C4-2B (cell line): ENCODE results near the gene TNFSF8.

Experiments used
- H3K27ac ChIP-seq: fragments of 450-650 bp; 2 replicates; pipeline ENCODE4 v1.5.1; 2017
- ZFX ChIP-seq: fragments of 450-650 bp; IDR thresholded peaks from 2 replicates; pipeline ENCODE4 v1.6.1; 2017
- TF ChIP-seq, protein P1 (sequence below): fragments of 450-650 bp; conservative IDR thresholded peaks from 2 replicates; pipeline ENCODE4 v1.5.1; 2017; ENCODE audit warnings: mild to moderate bottlenecking

Gene TNFSF8

DNA sequence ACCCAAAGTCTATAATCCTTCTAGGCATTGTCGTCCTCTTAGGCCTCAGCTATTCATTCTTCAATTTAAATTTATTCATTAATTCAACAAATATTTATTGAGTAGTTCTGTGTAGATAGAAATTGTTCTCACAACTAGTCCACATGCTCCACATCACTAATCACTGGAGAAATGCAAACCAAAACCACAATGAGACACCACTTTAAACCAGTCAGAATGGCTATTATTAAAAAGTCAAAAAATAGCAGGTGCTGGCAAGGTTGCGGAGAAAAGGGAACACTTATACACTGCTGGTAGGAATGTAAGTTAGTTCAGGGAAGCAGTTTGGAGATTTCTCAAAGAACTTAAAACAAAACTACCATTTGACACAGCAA, 73.5 kb downstream of the TNFSF8 start:
- no peak overlapping the region for H3K27ac ChIP-seq
- TF ChIP-seq ZFX = no peak
- TF ChIP-seq, protein P1, sequence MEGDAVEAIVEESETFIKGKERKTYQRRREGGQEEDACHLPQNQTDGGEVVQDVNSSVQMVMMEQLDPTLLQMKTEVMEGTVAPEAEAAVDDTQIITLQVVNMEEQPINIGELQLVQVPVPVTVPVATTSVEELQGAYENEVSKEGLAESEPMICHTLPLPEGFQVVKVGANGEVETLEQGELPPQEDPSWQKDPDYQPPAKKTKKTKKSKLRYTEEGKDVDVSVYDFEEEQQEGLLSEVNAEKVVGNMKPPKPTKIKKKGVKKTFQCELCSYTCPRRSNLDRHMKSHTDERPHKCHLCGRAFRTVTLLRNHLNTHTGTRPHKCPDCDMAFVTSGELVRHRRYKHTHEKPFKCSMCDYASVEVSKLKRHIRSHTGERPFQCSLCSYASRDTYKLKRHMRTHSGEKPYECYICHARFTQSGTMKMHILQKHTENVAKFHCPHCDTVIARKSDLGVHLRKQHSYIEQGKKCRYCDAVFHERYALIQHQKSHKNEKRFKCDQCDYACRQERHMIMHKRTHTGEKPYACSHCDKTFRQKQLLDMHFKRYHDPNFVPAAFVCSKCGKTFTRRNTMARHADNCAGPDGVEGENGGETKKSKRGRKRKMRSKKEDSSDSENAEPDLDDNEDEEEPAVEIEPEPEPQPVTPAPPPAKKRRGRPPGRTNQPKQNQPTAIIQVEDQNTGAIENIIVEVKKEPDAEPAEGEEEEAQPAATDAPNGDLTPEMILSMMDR = no peak

DNA sequence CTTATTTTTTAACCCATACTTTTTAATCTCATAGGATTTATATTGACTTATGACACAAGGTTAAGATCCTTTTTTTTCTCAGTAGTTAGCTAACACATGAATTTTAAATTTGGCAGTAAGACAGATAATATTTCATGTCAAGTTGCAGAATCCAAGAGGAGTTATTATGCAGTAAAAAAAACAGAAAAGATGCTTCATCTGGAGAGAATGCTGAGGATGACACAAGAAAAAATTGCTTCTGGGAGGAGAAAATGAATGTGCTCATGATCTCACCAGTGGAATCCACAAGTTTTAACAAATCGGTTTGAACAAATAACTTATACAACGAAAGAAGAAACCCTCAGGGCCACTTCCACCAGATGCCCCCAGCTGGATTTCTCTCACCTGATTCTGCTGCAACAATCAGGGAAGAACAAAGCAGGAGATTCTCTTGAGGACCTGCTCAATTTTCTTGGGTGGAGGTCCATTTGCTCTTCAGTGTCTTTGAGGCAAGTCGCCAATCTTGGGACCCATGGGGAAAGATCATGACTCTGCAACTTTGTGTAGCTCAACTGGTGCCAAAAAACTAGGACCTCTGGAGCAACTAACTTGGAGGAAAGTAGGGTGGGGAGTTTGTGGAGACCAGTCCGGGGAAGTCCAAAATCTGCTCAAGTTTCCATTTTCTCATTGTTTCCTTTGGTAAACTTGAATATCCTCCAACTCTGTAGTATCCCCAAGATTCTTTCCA, 74.0 kb downstream of the TNFSF8 start:
- H3K27ac ChIP-seq = no peak overlapping the region
- no peak for TF ChIP-seq ZFX
- TF ChIP-seq, protein P1 = no peak

DNA sequence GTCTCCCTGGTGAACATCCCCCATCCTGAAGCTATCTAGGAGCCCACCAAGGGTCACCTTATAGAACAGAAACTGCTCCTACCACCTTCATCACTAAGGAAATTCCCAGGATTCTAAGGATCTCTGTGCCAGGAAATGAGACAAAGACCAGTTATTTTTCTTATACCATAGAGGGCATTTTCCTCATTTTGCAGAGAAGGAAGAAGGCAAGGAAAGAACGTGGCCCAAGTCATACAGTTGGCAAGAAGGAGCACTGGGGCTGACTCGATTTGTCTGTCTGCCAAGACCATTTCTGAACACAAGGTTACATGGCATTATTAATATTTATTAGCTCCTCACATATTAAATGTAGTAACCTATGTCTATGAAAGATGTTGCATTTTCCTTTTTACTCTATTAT, 74.9 kb downstream of the TNFSF8 start:
- TF ChIP-seq, protein P1 = no peak
- TF ChIP-seq ZFX = no peak
- H3K27ac ChIP-seq = no peak overlapping the region

DNA sequence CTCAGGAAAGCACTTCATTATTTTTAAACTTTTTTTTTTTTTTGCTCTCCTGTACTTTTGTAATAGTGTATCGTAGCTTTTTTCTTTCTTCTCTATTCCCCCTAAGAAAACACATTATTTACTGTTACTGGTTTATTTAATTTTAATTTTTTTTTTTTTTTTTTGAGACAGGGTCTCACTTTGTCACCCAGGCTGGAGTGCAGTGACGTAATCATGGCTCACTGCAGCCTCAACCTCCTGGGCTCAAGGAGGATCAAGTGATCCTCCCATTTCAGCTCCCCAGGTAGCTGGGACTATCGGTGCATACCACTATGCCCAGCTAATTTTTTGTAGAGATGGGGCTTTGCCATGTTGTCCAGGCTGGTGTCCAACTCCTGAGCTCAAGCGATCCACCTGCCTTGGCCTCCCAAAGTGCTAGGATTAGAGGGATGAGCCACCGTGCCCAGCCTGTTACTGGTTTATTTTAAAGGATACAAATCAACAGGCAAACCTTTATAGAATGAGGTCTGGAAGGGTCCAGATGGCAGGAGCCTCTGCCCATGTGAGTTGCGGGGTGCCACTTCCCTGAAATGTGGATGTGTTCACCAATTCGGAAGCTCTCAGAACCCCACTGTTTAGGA, 75.5 kb downstream of the TNFSF8 start:
- no peak overlapping the region for H3K27ac ChIP-seq
- TF ChIP-seq, protein P1 = no peak
- TF ChIP-seq ZFX = no peak

DNA sequence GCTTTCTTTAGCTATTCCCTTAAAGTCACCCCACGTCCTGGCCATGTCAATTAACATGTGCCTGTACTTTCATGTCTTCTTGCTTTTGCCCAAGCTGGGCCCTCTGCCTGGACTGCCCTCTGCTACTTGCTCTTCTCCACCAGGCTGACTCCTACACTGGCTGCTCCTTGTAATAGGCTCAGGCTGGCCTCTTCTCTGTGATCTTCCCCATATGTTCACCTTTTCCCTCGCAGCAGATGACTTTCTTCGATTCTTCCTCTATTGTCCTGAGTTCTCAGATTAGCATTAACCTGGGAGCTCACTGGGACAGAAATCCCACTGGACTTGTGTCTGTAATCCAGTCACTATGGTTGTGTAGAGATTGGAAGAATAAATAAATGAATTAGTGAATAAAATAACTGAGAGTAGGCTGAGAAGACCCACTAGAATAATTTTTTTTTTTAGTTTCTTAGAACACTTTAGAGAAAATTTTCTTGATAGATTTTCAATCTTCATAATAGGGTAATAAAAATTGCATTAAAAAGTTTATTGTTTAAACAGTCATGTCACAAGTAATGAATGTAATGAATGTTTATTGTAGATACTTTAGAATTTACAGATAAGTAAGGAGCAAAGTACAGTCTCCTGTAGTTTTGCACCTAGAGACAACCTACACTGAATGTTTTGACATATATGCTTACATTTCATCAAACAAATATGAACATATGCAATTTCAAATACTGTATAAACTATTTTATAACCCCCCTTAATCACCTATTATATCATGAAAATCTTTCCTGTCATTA, 77.1 kb downstream of the TNFSF8 start:
- TF ChIP-seq, protein P1 = no peak
- no peak for TF ChIP-seq ZFX
- H3K27ac ChIP-seq = no peak overlapping the region

DNA sequence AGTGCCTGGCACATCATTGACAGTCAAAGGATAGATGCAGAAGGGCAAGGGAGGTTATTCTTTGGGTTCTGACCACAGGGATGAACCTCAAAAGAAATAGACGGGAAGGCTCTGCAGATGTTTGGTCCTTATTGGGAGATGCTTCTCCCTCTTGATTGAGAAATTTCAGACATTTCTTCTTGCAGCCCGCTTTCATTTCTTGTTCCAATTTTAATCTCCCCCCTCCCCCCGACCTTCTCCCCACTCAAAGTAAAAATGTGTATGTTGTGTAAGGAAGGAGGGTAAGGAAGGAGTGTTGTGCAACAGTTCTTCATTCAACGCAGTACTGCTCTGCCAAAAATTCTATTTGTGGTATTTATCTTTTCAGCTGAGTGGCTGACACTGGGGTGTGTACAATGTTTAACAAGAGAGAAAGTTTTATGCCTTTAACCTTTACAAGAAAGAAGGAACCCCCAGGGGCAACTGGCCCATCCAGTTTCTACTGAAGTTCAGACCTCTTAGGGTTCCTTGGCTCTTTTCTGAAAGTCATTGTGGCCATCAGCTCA, 78.3 kb downstream of the TNFSF8 start:
- no peak overlapping the region for H3K27ac ChIP-seq
- TF ChIP-seq, protein P1 = no peak
- TF ChIP-seq ZFX = no peak

DNA sequence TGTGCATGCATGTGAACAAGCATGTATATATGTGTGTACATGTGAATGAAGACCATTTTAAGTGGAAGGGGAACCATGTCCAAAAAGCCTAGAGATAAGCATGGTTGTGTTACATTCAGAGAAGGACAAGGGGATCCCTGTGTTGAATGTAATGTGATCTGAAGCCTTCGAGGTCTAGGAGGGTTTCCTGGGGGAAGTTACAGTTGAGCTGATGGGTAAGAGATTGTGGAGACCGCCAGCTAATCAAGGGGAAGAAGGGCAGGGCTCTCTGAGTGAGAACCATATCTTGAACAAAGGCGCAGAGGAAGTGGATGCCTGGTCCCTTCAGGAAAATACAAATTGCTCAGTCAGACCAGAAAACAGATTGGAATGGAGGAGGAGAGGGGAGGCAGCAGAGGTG, 79.1 kb downstream of the TNFSF8 start:
- H3K27ac ChIP-seq = no peak overlapping the region; the same call in 1 of the 2 replicates
- no peak for TF ChIP-seq ZFX
- TF ChIP-seq, protein P1 = no peak
